COLO668 (cell line): ENCODE results near the gene GKN2.

Experiments used
- DNase-seq: peaks from one replicate; lab custom pipeline; 2025; ENCODE audit not compliant: unreplicated experiment; lab: John Stamatoyannopoulos, UW

Gene GKN2, protein sequence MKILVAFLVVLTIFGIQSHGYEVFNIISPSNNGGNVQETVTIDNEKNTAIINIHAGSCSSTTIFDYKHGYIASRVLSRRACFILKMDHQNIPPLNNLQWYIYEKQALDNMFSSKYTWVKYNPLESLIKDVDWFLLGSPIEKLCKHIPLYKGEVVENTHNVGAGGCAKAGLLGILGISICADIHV

DNA sequence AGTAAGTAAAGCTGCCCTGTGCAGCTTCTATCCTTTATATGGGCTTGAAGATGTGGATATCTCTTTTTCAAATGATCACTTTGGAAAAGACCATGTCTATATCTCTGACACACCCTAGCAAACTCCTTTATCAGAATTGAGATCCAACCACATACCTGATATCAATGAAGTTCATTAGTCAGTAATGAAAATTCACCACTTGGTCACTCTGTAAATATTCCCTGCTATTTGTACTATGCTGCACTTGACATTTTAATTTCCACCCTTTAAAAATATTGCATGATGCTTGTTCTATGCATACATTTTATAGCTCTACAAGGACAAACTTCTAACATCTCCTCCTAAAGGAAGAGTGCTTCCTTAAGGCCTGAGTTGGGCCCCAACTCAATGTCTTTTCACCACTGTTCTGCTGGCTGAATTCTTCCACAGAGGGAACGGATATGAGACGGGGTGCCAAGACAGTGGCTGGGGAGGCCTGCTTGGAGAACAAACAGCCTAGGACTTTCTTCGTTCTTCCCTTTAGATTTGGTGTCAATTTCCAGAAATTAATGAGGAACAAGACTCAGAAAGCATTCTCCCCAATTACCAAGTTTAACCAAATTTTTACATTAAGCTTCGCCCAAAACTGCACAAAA, at the start of gene GKN2:
Gene GKN2 (minus strand): TSS at position 7 of the 635 bp plus-strand sequence. CDS start 32 bp downstream, outside the sequence.
- no peak for DNase-seq

DNA sequence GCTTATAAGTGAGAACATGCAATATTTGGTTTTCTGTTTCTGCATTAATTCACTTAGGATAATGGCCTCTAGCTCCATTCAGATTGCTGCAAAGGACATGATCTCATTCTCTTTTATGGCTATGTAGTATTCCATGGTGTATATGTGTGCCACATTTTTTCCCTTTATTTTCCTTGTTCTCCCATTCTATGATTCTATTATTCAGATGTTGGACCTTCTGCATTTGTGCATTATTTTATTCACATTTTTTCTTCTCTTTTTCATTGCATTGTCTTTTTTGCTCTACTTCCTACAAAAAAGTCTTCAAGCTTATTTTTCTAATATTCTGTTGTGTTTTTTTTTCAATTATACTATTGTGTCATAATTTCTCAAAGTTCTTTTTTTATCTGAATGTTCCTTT, 49.2 kb upstream of the GKN2 start:
- no peak for DNase-seq

DNA sequence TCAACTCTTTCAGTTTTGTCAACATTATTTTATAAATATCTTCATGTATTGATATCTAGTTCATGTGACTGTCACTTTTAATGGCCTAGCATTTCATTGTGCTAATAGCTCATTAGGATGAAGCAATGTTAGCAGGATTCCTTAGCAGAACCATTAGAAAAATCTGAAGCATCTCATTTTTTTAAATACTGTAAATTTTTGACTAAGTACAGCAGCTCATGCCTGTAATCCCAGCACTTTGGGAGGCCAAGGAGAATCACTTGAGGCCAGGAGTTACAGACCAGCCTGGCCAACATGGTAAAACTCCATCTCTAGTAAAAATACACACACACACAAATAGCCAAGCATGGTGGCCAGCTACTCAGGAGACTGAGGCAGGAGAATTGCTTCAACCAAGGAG, 44.7 kb upstream of the GKN2 start:
- DNase-seq, result no peak

- DNase-seq, result no peak
Measured at GRCh38 chr2:68995916-68996315, 43.2 kb upstream of the GKN2 start.

- no peak for DNase-seq
Measured at GRCh38 chr2:68994864-68995263, 42.2 kb upstream of the GKN2 start.

- DNase-seq, result no peak
Measured at GRCh38 chr2:68993660-68994059, 41.0 kb upstream of the GKN2 start.

DNA sequence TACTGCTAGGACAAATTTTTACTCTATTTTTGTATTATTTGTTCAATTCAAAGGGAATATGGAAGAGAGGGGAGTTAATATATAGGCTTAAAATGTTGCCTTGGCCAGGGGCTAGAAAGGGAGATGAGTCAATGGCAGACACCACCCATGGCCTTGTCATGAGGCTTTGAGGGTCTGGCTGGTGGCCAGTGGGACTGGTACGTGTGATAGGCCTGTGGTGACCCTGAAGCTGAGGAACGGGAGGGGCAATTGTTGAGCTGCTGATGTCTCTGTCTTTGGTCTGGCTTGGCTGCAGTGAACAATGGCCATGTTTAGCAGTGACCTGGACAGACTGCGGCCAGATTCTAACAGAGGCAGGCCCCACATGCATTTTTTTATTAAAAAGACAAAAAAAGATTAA, 40.2 kb upstream of the GKN2 start:
- no peak for DNase-seq

- DNase-seq, result no peak
Measured at GRCh38 chr2:68992341-68992740, 39.6 kb upstream of the GKN2 start.

GRCh38 chr2:68989035-68989434, 36.3 kb upstream of the GKN2 start:
- no peak for DNase-seq

DNA sequence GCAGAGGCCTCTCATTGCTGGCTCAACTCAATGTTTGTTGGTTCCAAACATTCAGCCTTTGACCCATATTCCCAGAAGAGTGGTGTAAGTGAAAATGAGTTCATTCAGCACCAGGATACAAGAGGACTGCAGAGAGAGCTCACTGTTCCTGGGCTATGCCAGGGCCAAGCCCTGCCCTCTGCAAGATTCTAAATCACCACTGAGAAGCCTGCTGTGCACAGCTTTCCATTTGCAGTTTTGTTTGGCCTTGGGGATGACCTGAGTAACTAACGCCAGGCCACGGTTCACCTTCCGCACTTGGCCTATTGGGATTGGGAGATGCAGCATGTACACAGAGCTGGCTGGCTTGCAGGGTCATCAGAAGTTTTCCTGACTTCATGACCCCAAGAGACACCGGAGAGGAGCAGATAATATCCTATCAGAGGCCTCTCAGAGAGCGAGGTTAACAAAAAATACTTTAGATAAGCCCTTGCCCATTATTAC, 34.4 kb upstream of the GKN2 start:
- no peak for DNase-seq

GRCh38 chr2:68980956-68981355, 28.3 kb upstream of the GKN2 start:
- DNase-seq, result no peak

DNA sequence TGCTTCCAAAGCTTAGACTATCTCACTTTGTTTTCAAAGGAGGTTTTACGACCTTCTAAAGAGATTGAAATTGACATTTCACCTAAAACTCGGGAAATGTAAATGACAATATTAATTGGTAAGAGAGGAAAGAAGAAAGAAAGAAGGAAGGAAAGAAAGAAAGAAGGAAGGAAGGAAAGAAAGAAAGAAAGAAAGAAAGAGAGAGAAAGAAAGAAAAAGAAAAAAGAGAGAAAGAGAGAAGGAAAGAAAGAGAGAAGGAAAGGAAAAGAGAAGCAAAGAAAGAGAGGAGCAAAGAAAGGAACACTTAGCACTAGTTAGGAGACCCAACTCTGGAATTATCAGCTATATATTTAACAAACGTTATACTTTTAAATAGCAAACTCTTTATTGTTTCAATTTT, 25.4 kb upstream of the GKN2 start:
- no peak for DNase-seq

DNA sequence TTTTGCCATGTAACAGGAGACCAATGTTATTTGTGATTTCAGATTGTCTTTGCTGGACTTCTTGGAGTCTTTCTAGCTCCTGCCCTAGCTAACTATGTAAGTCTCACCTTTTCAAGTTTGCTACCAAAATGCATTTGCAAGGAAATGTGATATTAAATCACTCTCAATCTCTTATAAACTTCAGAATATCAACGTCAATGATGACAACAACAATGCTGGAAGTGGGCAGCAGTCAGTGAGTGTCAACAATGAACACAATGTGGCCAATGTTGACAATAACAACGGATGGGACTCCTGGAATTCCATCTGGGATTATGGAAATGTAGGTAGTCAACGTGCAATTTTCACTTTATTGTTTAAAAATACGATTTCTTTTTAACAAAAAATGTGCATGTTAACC, 24.8 kb upstream of the GKN2 start:
- DNase-seq, result no peak

- no peak for DNase-seq
Measured at GRCh38 chr2:68975844-68976243, 23.2 kb upstream of the GKN2 start.

- no peak for DNase-seq
Measured at GRCh38 chr2:68974946-68975665, 22.4 kb upstream of the GKN2 start.

GRCh38 chr2:68974251-68974650, 21.6 kb upstream of the GKN2 start, which contains the start of gene GKN1:
GKN1 (plus strand) TSS chr2:68974636; CDS start chr2:68974678, 42 bp downstream.
- DNase-seq, result no peak

DNA sequence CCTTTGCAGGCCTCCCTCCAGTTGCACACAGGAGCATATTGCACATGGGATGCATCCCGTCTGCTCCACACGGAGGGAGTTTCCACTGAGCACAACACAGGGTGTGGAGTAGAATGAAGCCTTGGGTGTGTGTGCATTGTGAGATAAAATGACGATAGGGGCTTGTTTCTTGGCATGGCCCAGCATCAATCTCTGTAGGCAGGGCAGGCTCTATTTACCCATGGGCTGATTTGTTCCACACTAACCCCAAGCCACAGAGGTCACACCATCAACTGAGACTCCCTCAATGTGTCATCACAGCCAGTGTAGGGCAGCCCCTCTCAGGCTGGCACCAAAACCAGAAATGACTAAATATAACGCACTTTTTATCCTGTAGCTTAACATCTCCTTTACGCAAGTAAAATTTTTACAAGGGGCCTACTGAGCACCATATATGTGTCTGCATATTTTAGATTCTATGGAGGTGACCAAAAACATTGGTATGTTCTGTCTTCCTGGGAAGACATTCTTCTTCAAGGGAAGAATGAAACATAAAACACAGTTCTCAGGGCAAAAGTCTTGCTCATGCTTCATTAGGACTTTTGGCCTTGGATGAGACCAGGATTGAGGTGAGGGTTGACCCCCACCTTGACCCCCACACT, 19.0 kb upstream of the GKN2 start:
- no peak for DNase-seq

DNA sequence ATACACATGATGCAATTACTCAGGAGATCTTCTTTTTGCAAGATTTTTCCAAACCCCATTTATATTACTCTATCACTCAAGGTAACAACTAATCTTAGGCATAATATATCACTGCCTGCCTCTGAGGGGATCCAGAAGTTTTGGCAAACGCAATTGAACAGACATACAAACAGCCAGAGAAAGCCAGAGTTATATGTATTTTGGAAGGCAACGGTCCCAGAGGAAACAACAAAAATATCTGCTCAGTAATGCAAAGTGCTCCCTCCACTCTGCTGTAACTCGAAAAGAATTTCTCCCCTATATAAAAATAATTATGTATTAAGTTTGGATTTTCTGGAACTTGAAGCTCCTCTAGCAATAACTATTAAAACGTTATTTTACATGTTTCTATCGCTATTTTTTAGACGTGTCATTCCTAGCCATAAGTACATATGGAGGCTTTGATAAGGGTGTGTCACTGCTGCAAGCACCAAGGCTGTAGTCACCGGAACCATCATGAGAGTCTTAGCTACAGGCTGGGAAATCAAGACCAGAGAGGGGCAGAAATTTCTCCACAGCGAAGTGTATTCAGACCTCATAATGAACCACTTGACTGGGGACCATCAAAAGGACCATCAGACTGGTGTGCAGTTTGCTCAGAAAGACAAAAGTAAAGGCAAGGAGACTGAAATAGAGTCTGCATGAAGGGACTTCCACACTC, 18.0 kb upstream of the GKN2 start:
- no peak for DNase-seq

DNA sequence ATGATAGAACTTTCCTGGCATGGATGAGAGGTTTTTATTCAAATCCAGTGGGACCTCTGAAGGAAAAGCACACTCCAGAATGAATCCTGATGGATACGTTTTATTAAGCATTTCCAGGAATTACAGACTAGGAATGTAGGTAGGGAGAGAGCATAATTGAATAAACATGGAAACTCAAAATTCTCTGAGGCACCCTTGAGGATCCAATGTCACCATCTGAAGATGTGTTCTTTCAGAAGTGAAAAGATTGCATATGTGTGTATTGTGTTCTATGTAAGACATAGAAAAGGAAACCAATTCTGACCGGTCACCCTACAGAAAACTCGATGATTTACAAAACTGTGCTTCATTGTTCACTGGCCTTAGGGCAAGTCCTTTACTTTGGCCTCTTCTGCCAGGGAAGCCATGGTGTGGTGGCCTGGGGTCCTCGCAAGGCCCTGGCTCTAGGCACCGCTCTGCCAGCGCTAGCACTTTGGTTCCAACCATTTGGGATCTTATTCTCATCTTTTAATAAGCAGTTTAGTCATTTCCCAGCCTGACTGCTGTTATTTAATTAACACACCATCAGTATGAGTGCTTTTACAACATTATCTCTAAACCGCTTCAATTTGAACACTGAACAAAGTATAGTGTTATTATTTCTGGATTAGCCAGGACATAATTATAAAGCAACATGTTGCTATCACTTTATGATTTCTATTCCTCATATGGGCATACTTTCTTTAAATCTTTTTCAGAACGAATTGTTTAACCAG, 17.2 kb upstream of the GKN2 start:
- DNase-seq, result no peak

DNA sequence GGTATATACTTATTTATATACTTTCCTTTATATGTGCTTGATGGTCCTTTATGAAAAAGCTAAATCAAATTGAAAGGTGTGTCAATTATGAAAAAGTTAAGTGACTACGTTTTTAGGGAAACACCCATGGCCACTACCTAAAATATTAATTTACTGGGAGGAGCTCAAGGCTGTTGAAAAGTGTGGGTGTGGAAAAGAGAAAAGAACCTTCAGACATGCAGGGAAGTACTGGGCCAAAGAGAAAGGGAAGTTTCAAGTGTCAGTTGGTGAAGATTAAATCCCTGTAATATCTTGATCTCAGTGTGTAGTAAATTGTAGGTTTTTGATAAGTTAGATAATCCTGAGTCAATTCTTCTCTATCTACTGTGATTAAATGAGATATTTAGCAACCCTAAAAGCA, 15.5 kb upstream of the GKN2 start:
- DNase-seq, result no peak
